AG08395 (cell line): ENCODE measurements around the gene SSTR4.
"Not testable (repeated sequence)": the region's sequence is repeated elsewhere in the genome, so short reads cannot be mapped to it uniquely, and the experiment has no call there.

Experiments used
- DNase-seq: peaks from one replicate; pipeline ENCODE4 v3.0.0; 2012; ENCODE audit warnings: mixed read lengths, low spot score

SSTR4 gene, protein sequence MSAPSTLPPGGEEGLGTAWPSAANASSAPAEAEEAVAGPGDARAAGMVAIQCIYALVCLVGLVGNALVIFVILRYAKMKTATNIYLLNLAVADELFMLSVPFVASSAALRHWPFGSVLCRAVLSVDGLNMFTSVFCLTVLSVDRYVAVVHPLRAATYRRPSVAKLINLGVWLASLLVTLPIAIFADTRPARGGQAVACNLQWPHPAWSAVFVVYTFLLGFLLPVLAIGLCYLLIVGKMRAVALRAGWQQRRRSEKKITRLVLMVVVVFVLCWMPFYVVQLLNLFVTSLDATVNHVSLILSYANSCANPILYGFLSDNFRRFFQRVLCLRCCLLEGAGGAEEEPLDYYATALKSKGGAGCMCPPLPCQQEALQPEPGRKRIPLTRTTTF

DNA sequence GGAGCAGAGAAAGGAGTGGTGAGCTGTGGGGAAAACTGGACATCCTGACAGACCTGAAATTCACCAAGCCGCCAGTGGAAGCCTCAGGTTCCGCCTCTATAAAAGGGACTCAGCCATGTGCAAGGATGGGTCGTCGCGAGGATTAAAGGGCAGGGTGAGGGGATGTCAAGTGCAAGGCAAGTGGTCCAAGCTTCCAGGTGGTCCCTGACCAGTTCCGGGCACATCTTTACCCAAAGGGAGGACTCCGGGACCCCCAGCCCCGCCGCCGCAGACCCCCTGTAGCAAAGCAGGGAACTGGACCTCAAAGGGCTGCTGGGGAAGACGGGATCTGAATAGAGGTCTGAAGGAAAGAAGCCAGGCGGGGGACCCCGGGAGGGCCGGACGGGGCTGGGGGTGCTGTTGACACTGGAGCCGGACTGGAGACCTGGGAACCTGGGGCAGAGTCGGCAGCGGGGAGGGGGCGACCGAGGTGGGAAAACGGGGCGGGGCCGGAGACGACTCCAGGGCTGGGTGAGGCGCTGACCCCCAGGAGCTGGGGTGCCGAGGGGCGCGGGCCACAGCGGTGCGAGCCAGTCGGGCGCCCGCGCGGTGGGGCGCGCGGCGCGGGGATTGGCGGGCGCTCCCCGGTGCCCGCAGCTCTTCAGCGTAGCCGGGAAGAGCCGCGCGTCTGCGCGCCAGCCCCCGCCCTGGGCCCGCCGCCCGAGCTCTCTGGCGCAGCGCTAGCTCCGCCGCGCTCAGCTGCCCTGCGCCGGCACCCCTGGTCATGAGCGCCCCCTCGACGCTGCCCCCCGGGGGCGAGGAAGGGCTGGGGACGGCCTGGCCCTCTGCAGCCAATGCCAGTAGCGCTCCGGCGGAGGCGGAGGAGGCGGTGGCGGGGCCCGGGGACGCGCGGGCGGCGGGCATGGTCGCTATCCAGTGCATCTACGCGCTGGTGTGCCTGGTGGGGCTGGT, at the start of gene SSTR4:
Gene SSTR4 (plus strand): TSS at position 592 of the 951 bp plus-strand sequence. CDS start 172 bp downstream, at position 764.
- DNase-seq, result no peak

DNA sequence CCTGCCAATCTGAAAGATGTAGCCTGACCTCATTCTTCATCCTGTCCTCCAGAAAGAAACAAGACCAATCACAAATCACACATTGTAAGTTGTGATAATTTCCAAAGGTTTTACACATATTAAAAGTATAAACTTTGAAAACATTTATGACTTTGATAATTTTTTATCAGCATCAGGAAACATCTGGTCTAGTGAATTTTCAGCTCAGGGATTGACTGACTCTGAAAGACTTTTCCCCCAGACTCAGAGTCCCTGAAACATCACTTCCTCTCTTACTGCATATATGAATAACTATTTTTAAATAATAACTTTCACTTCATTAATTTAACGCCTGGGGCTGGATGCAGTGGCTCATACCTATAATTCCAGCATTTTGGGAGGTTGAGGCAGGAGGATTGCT, 48.5 kb upstream of the SSTR4 start:
- no peak for DNase-seq

DNA sequence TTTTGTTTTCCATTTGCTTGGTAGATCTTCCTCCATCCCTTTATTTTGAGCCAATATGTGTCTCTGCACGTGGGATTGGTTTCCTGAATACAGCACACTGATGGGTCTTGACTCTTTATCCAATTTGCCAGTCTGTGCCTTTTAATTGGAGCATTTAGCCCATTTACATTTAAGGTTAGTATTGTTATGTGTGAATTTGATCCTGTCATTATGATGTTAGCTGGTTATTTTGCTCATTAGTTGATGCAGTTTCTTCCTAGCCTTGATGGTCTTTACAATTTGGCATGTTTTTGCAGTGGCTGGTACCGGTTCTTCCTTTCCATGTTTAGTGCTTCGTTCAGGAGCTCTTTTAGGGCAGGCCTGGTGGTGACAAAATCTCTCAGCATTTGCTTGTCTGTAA, 43.7 kb upstream of the SSTR4 start:
- DNase-seq, result not testable (repeated sequence)

DNA sequence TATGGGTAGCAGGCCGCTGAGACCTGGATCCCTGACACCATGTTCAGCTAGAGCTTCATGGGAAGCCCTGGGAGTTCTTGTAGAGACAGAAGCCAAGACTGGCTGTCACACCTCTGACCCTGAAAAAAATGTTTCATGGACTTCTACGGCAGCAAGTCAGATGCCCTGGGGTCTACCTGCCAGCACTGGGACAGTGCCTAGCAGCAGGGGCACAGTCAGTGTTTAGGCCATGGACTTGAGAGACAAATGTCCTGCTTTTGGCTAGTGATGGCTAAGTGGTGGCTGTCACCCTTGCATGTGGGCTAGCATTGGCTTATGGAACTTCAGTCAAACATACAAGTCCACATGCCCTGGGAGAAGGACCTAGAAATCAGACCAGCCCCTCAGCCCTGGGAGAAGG, 41.3 kb upstream of the SSTR4 start:
- DNase-seq, result no peak

DNA sequence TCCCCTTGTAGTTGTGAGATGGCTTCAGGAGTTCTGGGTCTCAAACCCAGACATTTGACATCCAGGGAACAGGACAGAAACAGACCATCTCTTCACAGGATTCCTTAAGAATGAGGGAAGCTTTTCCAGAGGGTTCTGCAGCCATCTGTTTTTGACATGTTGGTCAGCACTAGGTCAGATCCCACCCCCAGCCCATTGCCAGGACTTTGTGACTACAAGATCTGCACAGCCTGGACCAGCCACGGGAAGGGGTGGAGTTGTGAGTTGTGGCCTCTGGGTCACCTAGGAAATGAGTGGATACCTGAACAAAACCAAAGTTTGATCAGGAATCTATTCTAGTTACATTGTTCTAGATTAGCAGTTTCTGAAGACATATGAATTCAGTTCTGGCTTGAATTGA, 39.2 kb upstream of the SSTR4 start:
- DNase-seq, result no peak

DNA sequence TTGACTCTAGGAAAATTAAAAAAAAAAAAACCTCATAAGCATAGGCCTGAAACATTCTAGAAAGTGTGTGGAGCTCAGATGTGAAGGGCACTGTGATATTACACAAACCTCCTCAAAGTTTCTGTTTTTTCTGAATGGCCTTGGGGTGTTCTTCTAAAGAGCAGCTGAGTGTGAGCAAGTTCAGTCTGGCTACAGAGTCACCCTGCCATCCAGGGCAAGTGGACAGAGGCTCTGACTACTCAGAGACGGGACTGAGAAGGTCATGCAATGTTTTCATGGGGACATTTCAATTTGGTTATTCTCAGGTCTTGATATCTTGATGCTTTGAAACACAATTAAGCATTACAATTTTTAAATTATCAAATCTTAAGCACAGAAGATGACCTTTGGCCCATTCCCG, 36.6 kb upstream of the SSTR4 start:
- no peak for DNase-seq

DNA sequence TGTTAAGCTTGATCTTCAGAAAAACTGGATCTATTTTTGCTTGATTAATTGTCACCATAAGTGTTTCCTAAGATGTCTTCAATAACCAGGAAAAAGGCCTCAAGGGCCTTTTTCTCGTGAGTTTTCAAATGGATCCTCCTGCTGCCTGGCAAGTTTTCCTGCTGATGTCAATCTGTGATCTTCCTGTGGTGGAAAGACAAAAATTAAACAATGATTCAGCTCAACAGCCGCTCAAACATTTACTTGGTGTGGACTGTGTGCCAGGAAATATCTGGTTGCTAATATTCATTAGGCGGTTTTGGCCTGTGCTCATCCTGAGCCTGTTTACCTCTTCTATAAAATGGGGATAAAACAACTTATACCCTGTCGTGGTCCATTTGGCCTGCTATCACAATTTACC, 35.4 kb upstream of the SSTR4 start:
- no peak for DNase-seq

DNA sequence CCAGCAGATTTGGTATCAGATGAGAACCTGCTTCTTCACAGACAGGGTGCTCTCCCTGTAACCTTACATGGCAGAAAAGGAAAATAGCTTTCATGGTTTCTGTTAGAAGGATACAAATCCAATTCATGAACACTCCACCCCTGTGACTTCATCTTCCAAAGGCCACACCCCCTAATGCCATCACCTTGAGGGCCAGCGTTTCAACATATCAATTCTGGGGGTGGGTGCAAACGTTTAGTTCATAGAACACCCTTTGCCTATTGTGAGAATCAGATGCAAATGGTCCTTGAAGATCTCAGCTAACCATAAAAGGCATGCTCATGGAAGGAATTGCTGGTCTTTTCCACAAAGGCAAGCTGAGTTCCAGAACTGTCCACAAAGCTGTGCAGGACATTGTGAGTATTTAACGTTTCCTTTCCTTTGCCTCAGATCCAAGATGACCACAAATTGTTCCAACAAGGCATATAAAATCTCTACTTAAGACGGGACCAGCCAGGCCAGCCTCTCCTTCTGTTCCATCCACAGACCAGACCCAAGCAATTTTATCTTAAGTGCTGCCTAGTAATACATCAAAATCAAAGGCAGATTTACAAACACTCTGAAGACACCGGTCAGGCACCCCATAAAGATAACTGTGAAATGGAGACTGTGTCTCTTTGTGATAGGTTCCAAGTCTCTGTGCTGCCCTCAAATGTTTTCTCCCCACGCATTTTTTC, 34.7 kb upstream of the SSTR4 start:
- DNase-seq, result no peak

DNA sequence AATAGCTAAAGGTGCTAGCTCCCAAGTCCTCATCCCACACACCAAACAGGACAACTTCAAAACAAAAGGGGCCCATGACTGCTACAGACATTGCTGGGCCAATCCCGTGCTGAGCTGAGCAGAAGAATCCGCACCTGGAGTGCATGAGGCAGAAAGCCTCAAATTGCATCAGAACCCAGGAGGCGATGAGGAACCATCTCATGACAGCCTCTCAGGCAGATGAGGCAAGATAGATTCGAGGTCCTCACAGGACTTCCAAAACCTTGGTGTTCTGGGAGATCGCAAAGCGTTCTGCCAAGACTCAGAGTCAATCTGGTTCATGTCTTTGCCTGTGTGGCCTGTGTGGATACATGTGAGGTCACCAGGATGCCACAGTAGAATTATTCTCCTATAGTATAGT, 32.8 kb upstream of the SSTR4 start:
- no peak for DNase-seq

DNA sequence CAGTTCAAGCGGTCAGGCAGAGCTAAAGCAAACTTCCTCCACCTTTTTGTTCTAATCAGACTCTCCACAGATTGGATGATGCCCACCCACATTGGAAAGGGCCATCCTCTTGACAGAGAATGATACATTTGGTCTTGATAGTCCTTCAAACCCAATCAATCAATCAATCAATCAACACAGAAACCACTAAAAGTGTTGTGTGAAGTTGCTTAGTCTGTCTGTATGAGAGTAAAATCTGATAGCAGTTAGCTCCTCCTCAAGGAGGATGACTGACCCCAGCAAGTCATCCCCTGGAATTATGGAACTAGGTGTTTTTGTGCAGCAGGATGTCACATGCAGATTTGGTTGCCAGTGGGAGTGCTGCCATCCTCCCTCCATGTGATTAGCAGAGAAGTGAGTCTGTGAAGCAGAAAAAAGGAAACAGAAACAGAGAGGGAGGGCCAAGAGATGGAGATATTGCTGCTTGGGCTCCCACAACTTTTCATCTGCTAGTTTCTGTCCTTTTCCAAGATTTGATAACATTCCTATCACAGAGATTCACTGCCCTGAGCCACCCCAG, 32.0 kb upstream of the SSTR4 start:
- no peak for DNase-seq

DNA sequence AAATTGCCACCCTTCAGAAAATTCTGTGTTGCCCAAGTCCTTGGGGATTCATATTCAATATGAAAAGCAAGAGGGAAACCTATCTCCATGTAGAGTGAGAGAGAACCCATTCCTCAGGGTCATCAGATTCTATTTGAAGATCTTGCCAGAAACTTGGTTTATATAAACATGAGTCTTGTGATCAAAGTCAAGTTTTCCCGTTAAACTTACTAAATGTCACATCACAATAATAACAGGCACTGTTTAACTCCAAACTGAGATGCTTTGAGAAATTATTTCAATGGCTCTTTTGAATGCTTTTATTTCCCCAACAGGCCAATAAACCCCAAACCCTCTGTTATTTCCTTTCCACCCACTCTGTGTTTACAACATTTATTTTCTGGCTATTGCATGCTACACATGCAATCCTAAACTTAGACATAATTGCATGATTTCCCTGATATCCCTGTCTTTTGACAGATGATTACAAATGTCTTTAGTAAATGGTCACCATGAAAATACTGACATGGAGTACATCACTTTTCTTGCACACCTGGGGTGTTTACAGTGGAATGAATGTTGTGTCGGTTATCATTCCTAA, 31.1 kb upstream of the SSTR4 start:
- no peak for DNase-seq

DNA sequence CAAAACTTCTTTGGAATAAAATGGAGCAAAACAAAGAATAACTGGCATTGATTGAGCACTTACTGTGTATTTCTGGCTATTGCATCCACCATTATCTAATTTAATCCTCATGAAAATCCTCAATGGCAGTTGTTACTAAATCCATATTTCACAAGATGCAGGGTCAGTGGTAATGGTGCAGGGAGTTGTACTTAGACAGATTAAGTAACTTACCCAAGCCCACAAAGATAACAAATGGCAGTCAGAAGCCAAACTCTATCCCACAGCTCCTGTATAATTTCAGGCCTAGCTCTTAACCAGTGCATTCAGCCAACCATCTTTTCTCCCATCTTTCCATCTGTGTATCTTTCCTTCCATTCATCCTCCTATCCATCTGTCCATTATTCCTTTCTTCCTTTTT, 29.3 kb upstream of the SSTR4 start:
- DNase-seq, result no peak

DNA sequence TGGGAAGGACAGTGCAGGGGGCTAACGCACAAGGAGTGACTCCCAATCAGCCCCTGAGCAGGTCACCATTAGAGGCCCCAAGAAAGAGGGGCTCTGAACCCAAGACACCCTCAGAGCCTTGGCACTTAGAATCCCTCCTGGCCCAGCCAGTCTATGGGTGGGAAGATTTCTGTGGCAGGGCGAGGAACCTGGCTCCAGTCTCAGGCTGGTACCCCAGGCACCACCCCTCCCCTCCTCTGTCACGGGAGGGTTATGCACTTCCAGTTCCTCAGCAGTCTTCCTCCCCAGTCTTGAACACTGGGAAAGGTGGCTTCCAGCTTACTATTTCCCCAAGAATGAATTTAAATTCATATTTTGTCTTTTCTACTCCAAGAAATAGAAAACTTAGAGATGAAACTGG, 27.6 kb upstream of the SSTR4 start:
- DNase-seq, result no peak

DNA sequence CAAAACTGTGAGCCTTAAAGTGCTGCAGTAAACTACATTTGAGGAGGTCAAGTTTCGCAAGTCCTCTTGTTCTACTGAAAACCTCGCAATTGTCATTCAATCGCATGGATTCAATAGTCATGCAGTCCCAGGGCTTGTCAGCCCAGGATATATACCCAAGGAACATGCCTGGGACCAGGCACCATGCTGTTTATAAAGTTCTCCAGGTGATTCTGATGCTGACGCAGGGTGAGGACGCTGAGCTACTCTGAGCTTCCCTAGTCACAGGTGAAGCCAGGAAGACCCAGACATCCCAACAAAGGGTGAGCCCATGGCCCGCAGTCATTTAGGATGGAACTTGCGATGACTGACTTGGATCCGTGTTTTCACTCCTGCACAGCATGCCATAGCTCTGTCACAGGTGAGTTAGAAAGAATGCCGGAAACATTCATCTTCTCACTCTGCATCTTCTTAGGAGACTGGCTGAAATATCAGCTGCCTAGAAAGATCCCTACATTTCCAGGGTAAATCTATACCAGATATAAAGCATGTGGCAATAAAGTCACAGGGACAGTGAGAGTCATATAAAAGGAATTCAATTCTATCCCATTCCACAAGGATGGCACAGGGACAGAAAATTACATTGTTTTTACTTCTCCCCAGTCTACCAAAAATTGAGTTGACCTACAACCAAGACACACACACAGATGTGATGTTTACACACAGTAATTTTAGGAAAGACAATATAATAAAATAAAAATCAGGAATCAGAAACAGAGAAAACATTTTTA, 27.0 kb upstream of the SSTR4 start:
- DNase-seq, result no peak

DNA sequence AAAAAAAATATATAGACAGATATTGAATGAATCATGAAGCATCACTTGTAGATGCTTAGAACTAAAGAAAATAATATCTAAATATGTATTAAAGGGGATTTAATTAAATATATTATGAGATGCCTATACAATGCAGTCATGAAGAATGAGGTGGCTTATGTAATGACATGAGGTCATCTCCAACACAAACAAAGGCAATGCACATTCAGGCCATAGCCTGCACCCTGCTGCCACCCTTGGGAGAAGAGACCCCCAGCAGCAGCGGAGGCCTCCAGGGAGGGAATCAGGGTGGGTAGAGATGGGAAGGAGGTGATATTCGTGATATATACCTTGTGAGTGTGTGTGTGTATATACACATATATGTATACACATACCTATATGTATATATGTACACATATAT, 26.4 kb upstream of the SSTR4 start:
- no peak for DNase-seq

DNA sequence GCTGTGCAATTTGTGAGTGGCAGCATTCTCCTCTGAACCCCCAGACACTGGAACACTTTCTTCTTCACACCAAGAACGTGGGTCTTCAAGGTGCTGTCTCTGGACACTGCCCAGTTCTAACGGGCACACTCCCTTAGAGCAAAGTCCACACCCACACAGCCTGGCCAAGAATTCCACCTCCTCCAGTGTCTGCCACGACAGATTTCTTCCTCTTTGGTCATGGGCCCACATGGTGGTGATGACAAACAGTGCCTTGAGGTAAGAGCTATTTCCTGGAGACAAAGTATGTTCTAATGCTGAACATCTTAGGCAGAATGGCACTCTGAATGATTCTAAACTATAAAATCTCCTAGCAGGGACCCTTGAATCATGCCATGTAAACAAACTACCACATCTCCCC, 25.5 kb upstream of the SSTR4 start:
- peak; percentile 10 for DNase-seq

DNA sequence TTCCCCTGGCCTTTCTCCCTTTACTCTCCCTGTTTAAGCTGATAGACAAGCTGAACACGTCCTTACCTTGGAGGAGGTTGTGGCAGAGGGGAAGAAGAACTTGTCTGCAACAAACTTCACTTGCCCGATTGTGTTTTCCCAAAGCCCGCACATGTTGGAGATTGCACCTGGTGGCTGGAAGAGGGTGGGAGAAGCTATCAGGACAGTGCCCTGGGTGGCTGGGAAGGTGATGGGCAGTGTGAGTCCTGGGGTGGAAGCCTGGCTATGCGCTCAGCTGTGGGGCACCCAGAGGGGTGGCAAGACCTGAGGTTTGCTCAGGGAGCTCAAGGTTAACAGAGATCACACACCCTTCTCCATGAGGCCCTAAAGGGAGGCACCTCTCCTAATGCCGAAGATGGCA, 25.0 kb upstream of the SSTR4 start:
- DNase-seq, result no peak

DNA sequence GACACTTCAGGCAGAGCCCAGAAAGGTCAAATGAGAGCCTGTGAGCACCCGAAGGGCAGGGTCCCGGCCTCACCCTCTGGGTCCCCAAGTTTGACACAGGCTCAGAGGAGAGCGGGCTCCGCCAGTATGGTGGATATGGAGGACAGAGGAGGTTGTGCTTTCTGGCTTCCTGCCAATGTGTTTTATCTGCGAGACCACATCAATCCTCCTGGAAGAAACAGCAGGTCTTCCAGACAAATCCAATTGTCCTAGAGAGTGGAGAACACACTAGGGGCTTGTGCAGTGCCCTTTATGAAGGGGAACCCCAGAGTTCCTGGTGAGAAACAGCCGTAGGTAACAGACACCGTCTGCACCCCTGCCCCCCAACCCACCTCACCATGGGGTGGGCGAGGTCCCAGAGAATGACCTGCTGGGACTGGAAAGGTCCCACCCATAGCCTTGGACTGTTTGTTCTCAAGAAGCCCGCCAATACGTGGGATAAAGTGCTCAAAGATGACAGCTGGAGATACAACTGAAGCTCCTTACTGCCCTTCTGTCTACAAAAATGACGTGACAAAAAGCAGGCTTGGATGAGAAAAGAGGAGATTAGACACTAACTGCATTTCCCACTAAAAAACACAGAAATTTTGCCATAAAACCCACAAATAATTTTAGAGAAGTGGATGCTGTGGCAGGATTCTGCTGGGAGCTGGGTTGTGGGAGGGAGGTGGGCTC, 23.9 kb upstream of the SSTR4 start:
- DNase-seq, result no peak

DNA sequence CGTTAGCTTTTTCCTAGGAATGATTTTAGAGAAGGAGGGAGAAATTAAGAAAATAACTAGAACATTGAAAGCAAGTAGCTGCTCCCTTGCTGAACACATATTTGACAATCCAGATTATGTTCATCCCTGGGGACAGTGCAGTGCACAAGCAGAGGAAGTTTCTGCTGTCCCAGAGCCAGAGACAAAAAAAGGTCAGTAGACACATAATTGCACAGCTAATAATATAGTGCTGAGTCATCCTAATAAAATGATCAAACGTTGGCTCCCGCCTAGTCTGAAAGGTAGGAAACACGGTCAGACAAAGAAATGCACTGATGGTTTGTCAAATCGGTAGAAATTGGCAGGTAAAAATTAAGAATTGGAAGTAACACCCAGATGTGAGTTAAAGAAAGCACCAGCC, 21.7 kb upstream of the SSTR4 start:
- no peak for DNase-seq

DNA sequence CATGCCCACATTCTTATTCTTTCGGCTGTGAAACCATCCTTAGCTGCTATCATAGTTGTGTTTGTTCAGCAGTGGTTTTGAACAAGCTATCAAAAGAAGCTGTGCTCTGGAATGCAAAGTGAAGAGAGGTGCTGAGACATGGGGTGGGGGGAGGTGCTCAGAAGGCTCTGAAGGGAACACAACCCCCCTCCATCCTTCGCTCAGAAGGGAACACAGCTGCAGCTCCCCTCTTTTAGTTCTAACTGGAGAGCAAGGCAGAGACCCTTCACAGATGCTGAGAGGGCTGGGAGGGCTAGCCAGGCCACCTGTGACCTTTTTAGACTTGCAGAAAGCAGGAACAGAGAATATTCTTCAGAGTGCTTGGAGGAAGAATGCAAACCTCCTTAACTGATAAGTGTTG, 17.6 kb upstream of the SSTR4 start:
- no peak for DNase-seq
